Heart left ventricle (tissue), 13 donors: Measurements from ENCODE around the gene STAM.

Experiments used
- POLR2A ChIP-seq, 2 donors: fragments of 450-650 bp; IDR thresholded peaks; one replicate each; pipeline ENCODE4 v1.6.1; 2017; ENCODE audit warnings: antibody characterized with exemption in 2 of 2, mild to moderate bottlenecking in 2 of 2, moderate library complexity in 2 of 2
- TF ChIP-seq, protein P1 (sequence below), 12 donors: fragments of 200-600 bp; sonication (generic) in 4 of 12; IDR thresholded peaks; one replicate each; pipeline versions ENCODE4 v1.5.0 to v1.8.0; 2018 to 2022; ENCODE audit warnings: antibody characterized with exemption in 12 of 12, mild to moderate bottlenecking in 5 of 12
- donor health status: ischemic (EF 13 %, LVEDD 7.1; RV severe dilation, severe dysfunction).
- donor health status: DM: no; HTN: yes; CAD: no.
- donor health status: DM: no; HTN: no; CAD: no.
- donor health status: ischemic (EF 25% LVEDD 6.9; RV normal size, moderate dysfunction).
- donor health status: ischemic (EF 25% LVEDD 5.7; RV mildly dilated, moderate dysfunction).
- donor health status: ischemic (EF 35%, LVEDD 5.7; RV mildly dilated, moderate dysfunction).
- donor health status: nonischemic (EF 11% LVEDD 7.7; RV severe dilation, severe dysfunction).
- donor health status: DM: yes; HTN: yes; CAD: no.
- donor health status: PGD.
- donor health status: ischemic (EF 29% LVEDD 5.4; RV normal size, mild dysfunction).
- donor health status: nonischemic (EF 23%, LVEDD 6.1; RV moderate dilation, normal function).

DNA sequence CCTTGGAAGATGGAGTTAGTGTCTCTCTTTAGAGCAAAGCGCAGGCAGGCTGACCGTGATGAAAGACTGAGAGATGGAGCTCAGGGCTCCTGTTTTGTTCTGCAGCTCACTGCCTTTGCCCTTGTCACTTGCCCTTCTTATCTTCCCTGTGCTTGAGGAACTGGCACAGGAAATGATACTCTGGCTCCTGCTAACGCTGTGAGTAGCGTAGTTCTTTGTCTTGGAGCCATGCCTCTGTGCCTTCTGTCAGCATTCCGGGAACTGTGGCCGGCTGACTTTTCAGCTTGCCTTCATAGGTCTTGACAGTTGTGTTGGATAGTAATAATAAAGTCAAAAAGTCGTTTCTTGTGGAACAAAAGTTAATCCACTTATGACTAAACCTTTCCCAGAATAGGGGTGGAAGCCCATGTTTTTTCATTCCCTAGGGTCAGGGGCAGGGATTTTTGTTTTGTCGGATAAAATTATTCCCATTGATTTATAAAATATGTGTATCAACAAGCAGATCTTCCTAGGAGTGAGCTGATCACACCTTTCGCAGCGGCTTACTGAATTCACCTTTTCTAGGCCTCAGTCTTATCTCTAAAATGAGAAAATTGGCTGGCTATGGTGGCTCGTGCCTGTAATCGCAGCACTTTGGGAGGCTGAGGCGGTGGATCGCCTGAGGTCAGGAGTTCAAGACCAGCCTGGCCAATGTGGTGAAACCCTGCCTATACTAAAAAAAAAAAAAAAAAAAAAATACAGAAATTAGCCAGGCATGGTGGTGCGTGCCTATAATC is 91.4 kb downstream of the STAM start:
- TF ChIP-seq, protein P1, sequence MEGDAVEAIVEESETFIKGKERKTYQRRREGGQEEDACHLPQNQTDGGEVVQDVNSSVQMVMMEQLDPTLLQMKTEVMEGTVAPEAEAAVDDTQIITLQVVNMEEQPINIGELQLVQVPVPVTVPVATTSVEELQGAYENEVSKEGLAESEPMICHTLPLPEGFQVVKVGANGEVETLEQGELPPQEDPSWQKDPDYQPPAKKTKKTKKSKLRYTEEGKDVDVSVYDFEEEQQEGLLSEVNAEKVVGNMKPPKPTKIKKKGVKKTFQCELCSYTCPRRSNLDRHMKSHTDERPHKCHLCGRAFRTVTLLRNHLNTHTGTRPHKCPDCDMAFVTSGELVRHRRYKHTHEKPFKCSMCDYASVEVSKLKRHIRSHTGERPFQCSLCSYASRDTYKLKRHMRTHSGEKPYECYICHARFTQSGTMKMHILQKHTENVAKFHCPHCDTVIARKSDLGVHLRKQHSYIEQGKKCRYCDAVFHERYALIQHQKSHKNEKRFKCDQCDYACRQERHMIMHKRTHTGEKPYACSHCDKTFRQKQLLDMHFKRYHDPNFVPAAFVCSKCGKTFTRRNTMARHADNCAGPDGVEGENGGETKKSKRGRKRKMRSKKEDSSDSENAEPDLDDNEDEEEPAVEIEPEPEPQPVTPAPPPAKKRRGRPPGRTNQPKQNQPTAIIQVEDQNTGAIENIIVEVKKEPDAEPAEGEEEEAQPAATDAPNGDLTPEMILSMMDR (IDR thresholded peaks at IDR 0.05): no peak
- TF ChIP-seq POLR2A (IDR thresholded peaks at IDR 0.05): no peak
